IMR-90 (cell line): ENCODE measurements around the gene ATOH8. TPM values are rescaled to one million over a fixed set of nuclear protein-coding genes. Genes with fewer than 3 reads are reported as not detected.
A peak's percentile ranks its signal among the peaks of the same experiment; 100 is the strongest.

Experiments
- ATAC-seq: fragments of 200-7000 bp; cut with Tn5 transposase; 2 replicates; pipeline ENCODE4 v1.9.1; 2020; ENCODE audit warnings: low read depth, mild to moderate bottlenecking, moderate library complexity
- BruUV-seq: library from RNA; stranded (reverse); fragments of 400-500 nt; replicated peaks from 2 replicates; lab custom pipeline; 2021; lab: Mats Ljungman, UMichigan
- CTCF ChIA-PET: fragments of 300-600 bp; formaldehyde crosslinking; extraction: SDS; loops from one replicate; lab custom pipeline; 2021; ENCODE audit warnings: antibody characterized with exemption; lab: Yijun Ruan, JAX
- POLR2A ChIA-PET: fragments of 300-600 bp; sonication (Branson Sonifier 250); formaldehyde crosslinking; loops from one replicate; lab custom pipeline; 2022; ENCODE audit warnings: antibody characterized with exemption; ENCODE audit not compliant: unreplicated experiment; lab: Charles Lee
- DNase-seq: peaks from one replicate; pipeline ENCODE4 v3.0.0; 2013
- H2AFZ ChIP-seq: replicated peaks from 2 replicates; pipeline ENCODE3; 2013; ENCODE audit warnings: low read length, mild to moderate bottlenecking; ENCODE audit not compliant: poor library complexity
- H2AK5ac ChIP-seq: 2 replicates; pipeline ENCODE4 v1.6.1; 2013; ENCODE audit warnings: low read depth, low read length, inconsistent platforms
- H2AK9ac ChIP-seq: replicated peaks from 2 replicates; pipeline ENCODE3; 2013; ENCODE audit warnings: mild to moderate bottlenecking, low read depth, low read length, moderate library complexity; ENCODE audit not compliant: poor library complexity
- H2BK120ac ChIP-seq: 2 replicates; pipeline ENCODE4 v1.6.1; 2013; ENCODE audit warnings: low read depth, low read length, inconsistent platforms
- H2BK15ac ChIP-seq: 3 replicates; pipeline ENCODE4 v1.6.1; 2013; ENCODE audit warnings: low read depth, low read length, inconsistent platforms
- H2BK20ac ChIP-seq: 2 replicates; pipeline ENCODE4 v1.6.1; 2013; ENCODE audit warnings: low read depth, mild to moderate bottlenecking, inconsistent platforms, low read length, moderate library complexity
- H2BK5ac ChIP-seq: 2 replicates; pipeline ENCODE4 v1.6.1; 2013; ENCODE audit warnings: mild to moderate bottlenecking, low read depth, low read length, inconsistent platforms; ENCODE audit not compliant: poor library complexity, severe bottlenecking
- H3K14ac ChIP-seq: replicated peaks from 2 replicates; pipeline ENCODE4 v1.6.1; 2013; ENCODE audit warnings: low read depth, low read length, inconsistent platforms
- H3K18ac ChIP-seq: 2 replicates; pipeline ENCODE4 v1.6.1; 2013; ENCODE audit warnings: low read depth, low read length, control low read depth
- H3K23ac ChIP-seq: 2 replicates; pipeline ENCODE4 v1.6.1; 2013; ENCODE audit warnings: low read depth, low read length, inconsistent platforms
- H3K27ac ChIP-seq: 2 replicates; pipeline ENCODE4 v1.5.1; 2013; ENCODE audit warnings: mild to moderate bottlenecking, control low read depth, low read length; ENCODE audit not compliant: insufficient read depth
- H3K27me3 ChIP-seq: 2 replicates; pipeline ENCODE4 v1.6.1; 2013; ENCODE audit warnings: low read length; ENCODE audit not compliant: control insufficient read depth, insufficient read depth
- H3K36me3 ChIP-seq: 2 replicates; pipeline ENCODE4 v1.6.1; 2013; ENCODE audit warnings: low read length, mixed read lengths; ENCODE audit not compliant: control insufficient read depth, insufficient read depth
- H3K4ac ChIP-seq: 2 replicates; pipeline ENCODE4 v1.6.1; 2013; ENCODE audit warnings: low read depth, low read length, inconsistent platforms
- H3K4me1 ChIP-seq: 2 replicates; pipeline ENCODE4 v1.6.1; 2013; ENCODE audit warnings: low read length, mixed read lengths; ENCODE audit not compliant: control insufficient read depth, insufficient read depth
- H3K4me2 ChIP-seq: 2 replicates; pipeline ENCODE4 v1.6.1; 2013; ENCODE audit warnings: low read depth, mild to moderate bottlenecking, control low read depth, low read length, moderate library complexity
- H3K4me3 ChIP-seq: 2 replicates; pipeline ENCODE4 v1.5.1; 2013; ENCODE audit warnings: low read depth, mild to moderate bottlenecking, control low read depth, low read length, moderate library complexity; ENCODE audit not compliant: insufficient read depth
- H3K56ac ChIP-seq: 2 replicates; pipeline ENCODE4 v1.6.1; 2013; ENCODE audit warnings: low read length, inconsistent platforms; ENCODE audit not compliant: insufficient read depth; ENCODE audit errors: extremely low read depth
- H3K79me1 ChIP-seq, 2 experiments: 2 replicates each; pipeline ENCODE4 v1.6.1; 2013; ENCODE audit warnings: low read length in 2 of 2, inconsistent platforms in 1 of 2, low read depth in 1 of 2
- H3K9ac ChIP-seq: 2 replicates; pipeline ENCODE4 v1.6.1; 2013; ENCODE audit warnings: low read depth, low read length, control low read depth
- H3K9me1 ChIP-seq: 2 replicates; pipeline ENCODE4 v1.6.1; 2013; ENCODE audit warnings: low read length, inconsistent platforms; ENCODE audit not compliant: insufficient read depth
- H3K9me3 ChIP-seq: 2 replicates; pipeline ENCODE4 v1.6.1; 2013; ENCODE audit warnings: low read length; ENCODE audit not compliant: control insufficient read depth, insufficient read depth
- H4K20me1 ChIP-seq: 2 replicates; pipeline ENCODE4 v1.6.1; 2013; ENCODE audit warnings: low read length, inconsistent platforms; ENCODE audit not compliant: insufficient read depth
- H4K5ac ChIP-seq: 2 replicates; pipeline ENCODE4 v1.6.1; 2013; ENCODE audit warnings: mild to moderate bottlenecking, low read depth, low read length, control low read depth
- H4K8ac ChIP-seq, 2 experiments: 2 replicates each; pipeline ENCODE4 v1.6.1; 2013; ENCODE audit warnings: low read depth in 2 of 2, low read length in 2 of 2, control low read depth in 1 of 2, inconsistent platforms in 1 of 2
- H4K91ac ChIP-seq: 2 replicates; pipeline ENCODE4 v1.6.1; 2013; ENCODE audit warnings: low read depth, low read length, inconsistent platforms; ENCODE audit not compliant: insufficient read depth
- CEBPB ChIP-seq: IDR thresholded peaks from 2 replicates; pipeline ENCODE4 v1.6.1; 2012; ENCODE audit warnings: low read depth, low read length, improper control_type of control experiment
- FOS ChIP-seq: fragments of 150-350 bp; IDR thresholded peaks from 2 replicates; pipeline ENCODE4 v1.6.1; 2016; ENCODE audit warnings: low read depth, low read length
- MAZ ChIP-seq: IDR thresholded peaks from 2 replicates; pipeline ENCODE4 v1.6.1; 2012; ENCODE audit warnings: low read depth, mild to moderate bottlenecking, low read length, improper control_type of control experiment, moderate library complexity, borderline replicate concordance
- NFE2L2 ChIP-seq: fragments of 150-350 bp; IDR thresholded peaks from 2 replicates; pipeline ENCODE4 v1.6.1; 2016; ENCODE audit warnings: low read depth, mild to moderate bottlenecking, low read length
- POLR2A ChIP-seq: IDR thresholded peaks from 2 replicates; pipeline ENCODE4 v1.6.1; 2012; ENCODE audit warnings: mild to moderate bottlenecking, low read depth, low read length
- RAD21 ChIP-seq: IDR thresholded peaks from 2 replicates; pipeline ENCODE4 v1.6.1; 2012; ENCODE audit warnings: low read length, improper control_type of control experiment
- RCOR1 ChIP-seq: IDR thresholded peaks from 2 replicates; pipeline ENCODE4 v1.6.1; 2012; ENCODE audit warnings: mild to moderate bottlenecking, low read length, improper control_type of control experiment; ENCODE audit not compliant: insufficient replicate concordance
- SMC3 ChIP-seq: fragments of 150-350 bp; IDR thresholded peaks from 2 replicates; pipeline ENCODE4 v1.6.1; 2016; ENCODE audit warnings: low read depth, mild to moderate bottlenecking, antibody characterized with exemption, low read length, moderate library complexity
- USF2 ChIP-seq: fragments of 150-350 bp; IDR thresholded peaks from 2 replicates; pipeline ENCODE4 v1.6.1; 2017; ENCODE audit warnings: mild to moderate bottlenecking, antibody characterized with exemption, low read length, low read depth
- WGBS, 2 experiments: methylation state at CpG; one replicate each; pipeline versions ENCODE4 v1.1.5 to v1.1.7; 2013; ENCODE audit warnings: missing lambda C conversion rate in 2 of 2; ENCODE audit not compliant: insufficient read length in 1 of 2; ENCODE audit errors: extremely low coverage in 2 of 2; 5-methylcytosine and 5-hydroxymethylcytosine counted together
- dilution Hi-C: fragments of 300-500 bp; cut with HindIII; formaldehyde crosslinking; loops from one replicate; pipeline ENCODE4 v1.14.3; 2018; ENCODE audit warnings: low sequenced_read_pairs; ENCODE audit not compliant: unreplicated experiment
- in situ Hi-C: fragments of 300-500 bp; cut with MboI; formaldehyde crosslinking; loops from 3 replicates; pipeline ENCODE4 v1.14.3; 2019; ENCODE audit warnings: low sequenced_read_pairs, inconsistent platforms, mixed read lengths
- intact Hi-C: fragments of 100-400 bp; cut with micrococcal nuclease; formaldehyde crosslinking; loops from 2 replicates; pipeline ENCODE4 v1.10.0; 2022
- polyA plus RNA-seq, 3 experiments: library from polyadenylated mRNA; depleted of rRNA; stranded (reverse); fragments of >200 nt; gene quantifications; 2 replicates each; pipeline ENCODE4 v1.2.3, GENCODE V29; 2012; ENCODE audit warnings: low replicate concordance in 1 of 3
- total RNA-seq: library from RNA; depleted of rRNA; stranded (reverse); fragments of >200 nt; gene quantifications from 2 replicates; pipeline ENCODE4 v1.2.3, GENCODE V29; 2012
- TF ChIP-seq, protein P1 (sequence below): conservative IDR thresholded peaks from 2 replicates; pipeline ENCODE4 v1.5.1; 2012; ENCODE audit warnings: mild to moderate bottlenecking, low read depth, low read length, improper control_type of control experiment

The ATOH8 gene
- total and polyA plus RNA-seq, 2 of the 4 experiments (the other 2 are of a cell fraction) = 7.9 to 9.0 TPM

- TF ChIP-seq RCOR1 (no peak), SMC3 (no peak)
These were observed 42.9 kb upstream of the ATOH8 start (continued) for GRCh38 chr2:85710687-85711577.

- H3K56ac ChIP-seq = no peak overlapping the region
- intact Hi-C loops (no loop called here), in situ Hi-C loops (no loop called here), dilution Hi-C loops (no loop called here)
- no peak overlapping the region for H2BK5ac ChIP-seq
- no peak overlapping the region for H3K4me2 ChIP-seq
- H2BK20ac ChIP-seq = no peak overlapping the region
- WGBS, 2 experiments = 100% methylated on average over 4 of the region's 8 CpGs; no CpG with 5 or more reads in 1 of the 2 experiments
- H3K4me1 ChIP-seq = peaks cover 4% of the 10 kb centered on the region; the same call in 1 of the 2 replicates
- no peak overlapping the region for H3K27ac ChIP-seq
- no peak overlapping the region for H3K18ac ChIP-seq
- no peak overlapping the region for H2AK9ac ChIP-seq
- H3K79me1 ChIP-seq = no peaks in the 10 kb centered on the region
- no peak overlapping the region for H3K23ac ChIP-seq
- TF ChIP-seq, protein P1, sequence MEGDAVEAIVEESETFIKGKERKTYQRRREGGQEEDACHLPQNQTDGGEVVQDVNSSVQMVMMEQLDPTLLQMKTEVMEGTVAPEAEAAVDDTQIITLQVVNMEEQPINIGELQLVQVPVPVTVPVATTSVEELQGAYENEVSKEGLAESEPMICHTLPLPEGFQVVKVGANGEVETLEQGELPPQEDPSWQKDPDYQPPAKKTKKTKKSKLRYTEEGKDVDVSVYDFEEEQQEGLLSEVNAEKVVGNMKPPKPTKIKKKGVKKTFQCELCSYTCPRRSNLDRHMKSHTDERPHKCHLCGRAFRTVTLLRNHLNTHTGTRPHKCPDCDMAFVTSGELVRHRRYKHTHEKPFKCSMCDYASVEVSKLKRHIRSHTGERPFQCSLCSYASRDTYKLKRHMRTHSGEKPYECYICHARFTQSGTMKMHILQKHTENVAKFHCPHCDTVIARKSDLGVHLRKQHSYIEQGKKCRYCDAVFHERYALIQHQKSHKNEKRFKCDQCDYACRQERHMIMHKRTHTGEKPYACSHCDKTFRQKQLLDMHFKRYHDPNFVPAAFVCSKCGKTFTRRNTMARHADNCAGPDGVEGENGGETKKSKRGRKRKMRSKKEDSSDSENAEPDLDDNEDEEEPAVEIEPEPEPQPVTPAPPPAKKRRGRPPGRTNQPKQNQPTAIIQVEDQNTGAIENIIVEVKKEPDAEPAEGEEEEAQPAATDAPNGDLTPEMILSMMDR = no peak
- TF ChIP-seq USF2 (no peak), POLR2A (no peak), CEBPB (no peak), MAZ (no peak), RAD21 (no peak), NFE2L2 (no peak), FOS (no peak)
- DNase-seq (no peak), ATAC-seq (no peak)
- ChIA-PET CTCF (interaction anchor here (1.9 kb wide), 1 partner anchor 33 kb away, joined by 5 read pairs; no protein-coding TSS in a partner anchor), POLR2A (no interaction called here)
- no peak overlapping the region for H2AFZ ChIP-seq
- H3K36me3 ChIP-seq = no peaks in the 10 kb centered on the region
- BruUV-seq = no TSS peak
- no peaks in the 10 kb centered on the region for H3K9me3 ChIP-seq
- peak overlapping the region; percentile 23; the same call in 1 of the 2 replicates for H2AK5ac ChIP-seq
- H4K8ac ChIP-seq = no peak overlapping the region
- no peaks in the 10 kb centered on the region for H3K9me1 ChIP-seq
- no peak overlapping the region for H3K4me3 ChIP-seq
- H4K91ac ChIP-seq = no peak overlapping the region
- H2BK120ac ChIP-seq = no peak overlapping the region
- H4K5ac ChIP-seq = no peak overlapping the region
- peak overlapping the region; percentile 4; the same call in 1 of the 2 replicates for H3K14ac ChIP-seq
- H3K9ac ChIP-seq = no peak overlapping the region
- no peak overlapping the region for H2BK15ac ChIP-seq
- H3K27me3 ChIP-seq = peaks cover 3% of the 10 kb centered on the region
- H4K20me1 ChIP-seq = no peaks in the 10 kb centered on the region
- 0 out of 2 replicates have a peak overlapping the region, but pooled peaks have one; percentile 13 for H3K4ac ChIP-seq
These were observed 42.2 kb upstream of the ATOH8 start for GRCh38 chr2:85711578-85712060.
